ENCODE results near the gene NRDE2.

The NRDE2 gene

GRCh38 chr14:90305176-90305601 lies 26.6 kb downstream of the NRDE2 start:
- Histone ChIP-seq H3K9ac (ENCODE audit: low read length) (no peak overlapping the region), H3K27me3 (replicated peaks; ENCODE audit: insufficient read depth, low read length) (no peaks in the 10 kb centered on the region), H2AFZ (ENCODE audit: low read length) (no peak overlapping the region), H3K9me2 (replicated peaks; ENCODE audit: insufficient read depth, low read length) (no peaks in the 10 kb centered on the region), H3K4me1 (ENCODE audit: low read length) (no peaks in the 10 kb centered on the region), H3K27ac (ENCODE audit: low read length) (no peak overlapping the region), H3K36me3 (replicated peaks; ENCODE audit: insufficient read depth, low read length) (no peaks in the 10 kb centered on the region), H3F3A (ENCODE audit: insufficient read depth, low read length) (no peaks in the 10 kb centered on the region), H4K20me1 (ENCODE audit: insufficient read depth, low read length) (no peaks in the 10 kb centered on the region), H3K79me2 (ENCODE audit: low read length) (no peaks in the 10 kb centered on the region), H3K9me3 (replicated peaks; ENCODE audit: insufficient read depth, low read length) (no peaks in the 10 kb centered on the region), H3K4me2 (ENCODE audit: low read depth, low read length) (no peak overlapping the region), H3K4me3 (ENCODE audit: low read length) (no peak overlapping the region)
- TF ChIP-seq EZH2 (optimal IDR thresholded peaks at IDR 0.05; ENCODE audit: low read depth, low read length) (no peak), EZH2phosphoT487 (IDR thresholded peaks at IDR 0.05; ENCODE audit: low read length) (no peak)
- DNase-seq: no peak

GRCh38 chr14:90304502-90304901 lies 27.2 kb downstream of the NRDE2 start:
- no peaks in the 10 kb centered on the region for H3K9me3 ChIP-seq (replicated peaks; ENCODE audit: insufficient read depth, low read length)
- H4K20me1 ChIP-seq (ENCODE audit: insufficient read depth, low read length): no peaks in the 10 kb centered on the region
- H3K4me3 ChIP-seq (ENCODE audit: low read length): no peak overlapping the region
- H3K4me2 ChIP-seq (ENCODE audit: low read depth, low read length): no peak overlapping the region
- no peaks in the 10 kb centered on the region for H3K36me3 ChIP-seq (replicated peaks; ENCODE audit: insufficient read depth, low read length)
- H3K4me1 ChIP-seq (ENCODE audit: low read length): no peaks in the 10 kb centered on the region
- no peak for DNase-seq
- no peaks in the 10 kb centered on the region for H3F3A ChIP-seq (ENCODE audit: insufficient read depth, low read length)
- no peaks in the 10 kb centered on the region for H3K79me2 ChIP-seq (ENCODE audit: low read length)
- no peaks in the 10 kb centered on the region for H3K27me3 ChIP-seq (replicated peaks; ENCODE audit: insufficient read depth, low read length)
- H3K9me2 ChIP-seq (replicated peaks; ENCODE audit: insufficient read depth, low read length): no peaks in the 10 kb centered on the region
- TF ChIP-seq EZH2phosphoT487 (IDR thresholded peaks at IDR 0.05; ENCODE audit: low read length): no peak
- TF ChIP-seq EZH2 (optimal IDR thresholded peaks at IDR 0.05; ENCODE audit: low read depth, low read length): no peak
- no peak for TF ChIP-seq CTCF (IDR thresholded peaks at IDR 0.05; ENCODE audit: low read length)
- H3K9ac ChIP-seq (ENCODE audit: low read length): no peak overlapping the region
- H2AFZ ChIP-seq (ENCODE audit: low read length): no peak overlapping the region
- no peak overlapping the region for H3K27ac ChIP-seq (ENCODE audit: low read length)

- Histone ChIP-seq H2AFZ (ENCODE audit: low read length) (no peak overlapping the region), H3K4me1 (ENCODE audit: low read length) (no peaks in the 10 kb centered on the region), H3K9me3 (replicated peaks; ENCODE audit: insufficient read depth, low read length) (no peaks in the 10 kb centered on the region), H3K79me2 (ENCODE audit: low read length) (no peaks in the 10 kb centered on the region), H3K9ac (ENCODE audit: low read length) (no peak overlapping the region), H3K36me3 (replicated peaks; ENCODE audit: insufficient read depth, low read length) (no peaks in the 10 kb centered on the region), H3F3A (ENCODE audit: insufficient read depth, low read length) (no peaks in the 10 kb centered on the region), H3K27me3 (replicated peaks; ENCODE audit: insufficient read depth, low read length) (no peaks in the 10 kb centered on the region), H3K9me2 (replicated peaks; ENCODE audit: insufficient read depth, low read length) (no peaks in the 10 kb centered on the region), H3K4me2 (ENCODE audit: low read depth, low read length) (no peak overlapping the region), H3K27ac (ENCODE audit: low read length) (no peak overlapping the region), H3K4me3 (ENCODE audit: low read length) (no peak overlapping the region), H4K20me1 (ENCODE audit: insufficient read depth, low read length) (no peaks in the 10 kb centered on the region)
- TF ChIP-seq EZH2 (optimal IDR thresholded peaks at IDR 0.05; ENCODE audit: low read depth, low read length): no peak
- TF ChIP-seq EZH2phosphoT487 (IDR thresholded peaks at IDR 0.05; ENCODE audit: low read length): no peak
- no peak for TF ChIP-seq CTCF (IDR thresholded peaks at IDR 0.05; ENCODE audit: low read length)
- DNase-seq: no peak
These were observed 28.3 kb downstream of the NRDE2 start for GRCh38 chr14:90303473-90303872.

- H3K9ac ChIP-seq (ENCODE audit: low read length): no peak overlapping the region
- no peaks in the 10 kb centered on the region for H4K20me1 ChIP-seq (ENCODE audit: insufficient read depth, low read length)
- H3K79me2 ChIP-seq (ENCODE audit: low read length): no peaks in the 10 kb centered on the region
- no peak overlapping the region for H3K4me3 ChIP-seq (ENCODE audit: low read length)
- no peak for DNase-seq
- H3K36me3 ChIP-seq (replicated peaks; ENCODE audit: insufficient read depth, low read length): no peaks in the 10 kb centered on the region
- no peaks in the 10 kb centered on the region for H3K9me2 ChIP-seq (replicated peaks; ENCODE audit: insufficient read depth, low read length)
- no peaks in the 10 kb centered on the region for H3K27me3 ChIP-seq (replicated peaks; ENCODE audit: insufficient read depth, low read length)
- no peak overlapping the region for H3K4me2 ChIP-seq (ENCODE audit: low read depth, low read length)
- no peaks in the 10 kb centered on the region for H3K4me1 ChIP-seq (ENCODE audit: low read length)
- no peak overlapping the region for H3K27ac ChIP-seq (ENCODE audit: low read length)
- no peak overlapping the region for H2AFZ ChIP-seq (ENCODE audit: low read length)
- H3K9me3 ChIP-seq (replicated peaks; ENCODE audit: insufficient read depth, low read length): no peaks in the 10 kb centered on the region
- TF ChIP-seq EZH2phosphoT487 (IDR thresholded peaks at IDR 0.05; ENCODE audit: low read length) (no peak), CTCF (IDR thresholded peaks at IDR 0.05; ENCODE audit: low read length) (no peak), EZH2 (optimal IDR thresholded peaks at IDR 0.05; ENCODE audit: low read depth, low read length) (no peak)
- H3F3A ChIP-seq (ENCODE audit: insufficient read depth, low read length): no peaks in the 10 kb centered on the region
These were observed 29.0 kb downstream of the NRDE2 start for GRCh38 chr14:90302529-90303303.

All from MM.1S (cell line).